ENCODE data around the gene ZNF526.
A peak's percentile ranks its signal among the peaks of the same experiment; 100 is the strongest.

The ZNF526 gene

GRCh38 chr19:42219812-42220750 lies at the start of gene ZNF526:
TSS of gene ZNF526 (plus strand) at chr19:42220312. CDS start at chr19:42224404, 4,092 bp downstream.
- DNase-seq = peak; percentile 92 to 99 (median 97)
- intact Hi-C loops (cut with DNase I) = no loop called here

DNA sequence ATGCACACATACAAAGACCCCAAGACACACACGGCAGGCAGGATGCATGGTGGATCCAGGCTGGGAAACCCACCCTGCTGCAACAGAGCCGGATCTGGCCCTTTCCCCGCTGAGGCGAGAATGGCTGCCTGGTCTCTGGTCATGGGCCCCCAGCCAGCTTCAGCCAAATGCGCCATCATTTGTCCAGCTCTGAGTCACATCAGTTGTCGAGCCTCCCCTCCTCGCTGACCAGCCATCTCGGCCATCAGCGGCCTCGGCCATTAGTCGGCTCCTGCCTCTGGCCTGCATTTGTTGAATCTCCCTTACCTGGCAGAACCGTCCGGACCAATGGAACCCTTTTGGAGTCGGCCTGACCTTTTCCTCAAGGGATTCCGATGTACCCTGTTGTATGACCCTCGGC lies 49.4 kb upstream of the ZNF526 start:
- no peak for DNase-seq
- intact Hi-C loops (cut with DNase I) = no loop called here

DNA sequence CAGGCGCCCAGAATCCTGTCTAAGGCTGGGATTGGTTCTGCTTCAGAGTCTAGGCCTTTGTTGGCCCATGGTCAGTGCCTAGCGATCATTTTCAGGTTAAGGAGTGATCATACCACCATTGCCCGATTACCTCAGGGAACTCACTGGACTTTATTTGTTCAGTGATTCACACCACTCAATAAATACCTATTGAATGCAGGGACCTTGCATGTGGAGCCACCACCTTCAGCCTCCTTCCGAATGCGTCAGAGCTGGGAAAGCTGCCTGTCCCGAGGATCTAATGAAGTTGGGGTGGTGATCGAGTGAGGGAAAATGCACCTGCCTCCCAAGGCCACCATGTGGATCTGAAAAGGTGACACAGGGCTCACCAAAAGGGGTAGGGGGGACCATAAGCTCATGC lies 47.9 kb upstream of the ZNF526 start:
- DNase-seq = no peak
- intact Hi-C loops (cut with DNase I) = no loop called here

DNA sequence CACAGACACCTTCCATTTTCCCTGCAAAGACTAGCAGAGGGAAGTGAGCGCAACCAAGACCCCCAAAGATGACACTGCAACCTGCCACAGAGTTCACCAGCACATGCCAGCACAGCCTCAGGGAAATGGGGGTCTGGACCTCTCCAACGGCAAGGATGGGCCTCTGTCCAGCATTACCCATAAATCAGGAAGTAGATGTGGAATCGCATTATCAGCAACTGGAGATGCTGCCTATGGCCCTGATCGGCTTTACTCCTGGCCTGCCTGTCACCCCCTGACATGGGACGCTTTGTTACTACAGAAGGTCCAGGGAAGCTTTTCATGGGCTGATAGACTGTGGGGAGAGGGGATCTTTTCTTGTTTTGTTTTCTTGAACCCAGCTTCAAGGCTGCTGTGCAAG lies 46.4 kb upstream of the ZNF526 start:
- intact Hi-C loops (cut with DNase I) = no loop called here
- no peak for DNase-seq

DNA sequence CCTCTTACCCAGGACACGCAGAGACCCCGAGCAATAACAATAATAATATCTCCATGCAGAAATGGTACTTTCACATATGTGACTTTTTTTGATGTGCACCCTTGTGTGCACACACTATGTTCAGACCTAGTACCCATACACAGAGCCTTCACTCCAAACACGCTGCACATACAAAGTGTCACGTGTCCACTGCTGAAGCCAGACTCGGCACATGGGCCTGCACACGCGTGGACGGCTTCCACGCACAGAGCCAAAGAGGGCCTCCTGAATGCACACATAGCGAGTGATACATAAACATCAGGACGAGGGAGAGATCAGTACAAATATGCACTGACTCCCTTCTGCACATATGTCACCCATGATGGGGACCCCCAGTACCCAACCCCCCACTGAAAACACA lies 45.9 kb upstream of the ZNF526 start:
- DNase-seq = no peak
- intact Hi-C loops (cut with DNase I) = no loop called here

GRCh38 chr19:42174958-42175734 lies 45.0 kb upstream of the ZNF526 start:
- intact Hi-C loops (cut with DNase I) = no loop called here
- no peak for DNase-seq

DNA sequence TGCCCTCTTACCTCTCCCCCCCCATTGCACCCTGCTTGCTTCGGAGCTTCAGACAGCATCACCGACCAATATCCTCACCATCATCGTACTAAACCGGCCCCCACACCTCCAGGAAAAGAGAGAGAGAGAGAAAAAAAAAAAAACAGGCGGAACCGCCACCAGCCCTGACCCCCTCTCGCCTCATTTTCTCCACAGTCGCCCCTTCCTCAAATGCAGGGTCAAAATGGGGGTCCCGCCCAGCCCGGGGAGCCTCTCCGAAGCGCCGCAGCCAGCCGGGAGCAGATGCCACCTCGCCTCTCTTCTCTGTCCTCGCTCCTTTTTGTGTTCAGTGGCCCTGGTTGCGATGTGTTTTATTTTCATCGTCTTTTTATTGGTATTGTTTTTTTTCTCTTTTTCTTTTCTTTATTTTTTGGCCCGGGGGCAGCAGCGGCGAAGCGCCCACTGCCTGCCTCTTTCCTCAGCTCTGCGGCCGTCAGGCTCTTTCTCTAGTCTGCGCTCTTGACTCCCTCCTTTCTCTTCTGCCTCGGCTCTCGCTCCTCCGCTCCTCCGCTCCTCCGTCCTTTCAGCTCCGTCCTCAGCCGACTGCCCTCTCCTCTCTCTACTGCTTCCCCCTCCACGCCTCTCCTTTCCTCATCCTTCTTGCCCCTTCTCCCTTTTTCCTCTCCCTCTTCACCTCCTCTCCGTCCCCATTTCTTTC lies 44.0 kb upstream of the ZNF526 start:
- intact Hi-C loops (cut with DNase I) = no loop called here
- DNase-seq = peak in 38 of 42 donors; percentile 13 to 71 (median 43)

DNA sequence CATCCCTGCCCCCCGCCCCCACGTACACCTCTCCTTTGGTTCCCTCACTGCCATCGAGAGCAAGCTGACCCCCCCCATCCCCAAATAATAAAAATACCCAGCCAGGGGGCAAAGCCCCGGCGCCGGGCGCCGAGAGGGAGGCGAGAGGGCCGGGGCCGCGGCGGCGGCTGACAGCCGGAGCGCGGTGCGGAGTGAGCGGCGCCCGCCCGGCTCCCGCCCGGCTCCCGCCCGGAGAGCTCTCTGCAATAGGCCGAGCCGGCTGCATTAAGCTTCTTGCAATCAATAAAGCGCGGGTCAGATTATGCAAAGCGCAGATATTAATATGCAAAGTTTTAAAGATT lies 43.5 kb upstream of the ZNF526 start:
- peak in 9 of 42 donors; percentile 14 to 48 (median 18) for DNase-seq
- intact Hi-C loops (cut with DNase I) = no loop called here

- DNase-seq = peak; percentile 40 to 93 (median 84)
- intact Hi-C loops (cut with DNase I) = no loop called here
Measured at GRCh38 chr19:42176990-42177685, 43.0 kb upstream of the ZNF526 start.

DNA sequence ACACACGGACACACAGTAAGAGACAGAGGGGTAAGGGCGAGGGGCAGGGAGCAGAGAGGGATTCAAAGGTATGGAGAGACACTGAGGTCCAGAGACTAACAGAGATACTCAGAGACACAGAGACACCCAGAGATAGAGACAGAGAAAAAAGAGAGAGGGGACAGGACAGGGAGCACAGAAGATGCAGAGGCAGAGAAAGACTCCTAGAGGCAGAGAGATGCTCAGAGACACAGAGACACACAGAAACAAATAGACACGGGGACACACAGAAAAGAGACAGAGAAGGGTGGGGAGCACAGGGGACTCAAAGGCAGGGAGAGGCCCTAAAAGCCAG lies 42.5 kb upstream of the ZNF526 start:
- intact Hi-C loops (cut with DNase I) = no loop called here
- DNase-seq = no peak

- no peak for DNase-seq
- intact Hi-C loops (cut with DNase I) = no loop called here
Measured at GRCh38 chr19:42178791-42179674, 41.1 kb upstream of the ZNF526 start.

- intact Hi-C loops (cut with DNase I) = loop anchor here (5.0 kb wide), 1 partner anchor 52 kb away; the partner anchor contains the start of gene POU2F2
- peak; percentile 40 to 93 (median 82) for DNase-seq
Measured at GRCh38 chr19:42184401-42184861, 35.7 kb upstream of the ZNF526 start.

DNA sequence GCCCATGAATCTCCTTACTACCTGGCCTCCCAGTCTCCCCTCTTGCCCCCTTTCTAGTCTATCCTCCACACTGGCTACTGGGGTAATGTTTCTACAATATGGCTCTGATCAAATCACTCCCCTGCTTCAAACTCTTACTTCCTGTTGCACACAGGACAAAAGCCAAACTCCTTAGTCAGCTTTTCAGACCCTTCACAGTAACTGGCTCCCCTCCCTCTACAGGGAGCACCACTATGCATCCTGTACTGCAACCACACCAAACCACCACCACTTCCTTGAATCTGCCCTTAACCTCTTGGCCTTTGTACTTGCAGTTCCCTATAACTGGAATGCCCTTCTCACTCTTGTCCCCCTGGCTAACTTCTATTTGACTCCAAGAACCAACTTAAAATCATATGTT lies 34.8 kb upstream of the ZNF526 start:
- peak in 2 of 42 donors; percentile 13 to 34 for DNase-seq
- intact Hi-C loops (cut with DNase I) = no loop called here

GRCh38 chr19:42188665-42189064 lies 31.4 kb upstream of the ZNF526 start:
- intact Hi-C loops (cut with DNase I) = no loop called here
- DNase-seq = no peak

- intact Hi-C loops (cut with DNase I) = no loop called here
- DNase-seq = no peak
Measured at GRCh38 chr19:42189133-42189532, 31.0 kb upstream of the ZNF526 start.

- no peak for DNase-seq
Measured at GRCh38 chr19:42191330-42191729, 28.8 kb upstream of the ZNF526 start.

GRCh38 chr19:42191855-42192254 lies 28.3 kb upstream of the ZNF526 start:
- no peak for DNase-seq
- intact Hi-C loops (cut with DNase I) = no loop called here

More at GRCh38 chr19:42191330-42191729, 28.8 kb upstream of the ZNF526 start:
- intact Hi-C loops (cut with DNase I) = no loop called here

- intact Hi-C loops (cut with DNase I) = no loop called here
- DNase-seq = no peak
Measured at GRCh38 chr19:42193294-42193693, 26.8 kb upstream of the ZNF526 start.

Measured in head of caudate nucleus (tissue), 42 donors.